ENCODE measurements around the gene RASGRP4.
A peak's percentile ranks its signal among the peaks of the same experiment; 100 is the strongest.

Gene RASGRP4

DNA sequence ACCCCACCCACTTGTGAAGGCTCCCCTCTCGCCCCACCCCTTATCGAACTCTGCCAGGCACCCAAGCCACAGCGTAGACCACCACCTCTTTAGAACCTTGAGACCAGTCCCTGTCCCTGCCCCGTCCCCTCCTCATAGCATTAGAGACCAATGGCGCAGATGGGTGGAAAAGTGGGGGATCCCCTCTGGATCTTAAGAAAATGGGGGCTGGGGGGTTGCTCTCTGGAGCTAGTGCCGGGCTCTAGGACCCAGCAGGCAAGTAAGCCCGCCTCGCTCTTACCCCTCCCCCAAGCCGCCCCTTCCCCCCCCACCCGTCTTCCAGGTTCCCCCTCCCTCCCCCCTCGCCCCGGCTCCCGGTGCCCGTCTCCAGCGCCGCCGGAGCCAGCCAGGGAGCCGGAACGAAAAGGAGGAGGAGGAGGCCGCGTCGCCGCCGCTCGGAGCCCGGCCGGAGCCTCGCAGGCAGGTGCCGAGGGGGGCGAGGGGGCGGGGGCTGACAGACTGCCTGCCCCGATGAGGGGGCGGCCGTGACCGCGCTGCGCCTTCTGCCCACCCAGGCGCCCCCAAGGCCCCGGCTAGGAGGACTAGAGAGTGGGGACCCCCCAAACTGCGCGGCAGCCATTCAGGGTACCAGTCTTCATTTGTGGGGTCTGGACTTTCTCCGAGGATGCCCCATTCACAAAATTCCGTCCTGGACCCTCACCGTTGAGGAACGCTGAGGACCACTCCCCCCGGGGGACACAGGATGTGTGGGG is 37.5 kb downstream of the RASGRP4 start, which contains the start of gene SPRED3:
Gene SPRED3, plus strand, starts transcription at position 349 of the 752 bp plus-strand sequence. CDS start 1,606 bp downstream, outside the sequence.
- DNase-seq: peak; percentile 62

- DNase-seq: peak; percentile 90
Measured at GRCh38 chr19:38387550-38388348, 38.3 kb downstream of the RASGRP4 start, which contains the start of gene GGN. TSS of gene GGN (minus strand) at chr19:38388034. CDS start at chr19:38387261, 773 bp downstream.

- no peak for DNase-seq
Measured at GRCh38 chr19:38386971-38387549, 39.0 kb downstream of the RASGRP4 start.

- DNase-seq: no peak
Measured at GRCh38 chr19:38386300-38386970, 39.6 kb downstream of the RASGRP4 start.

DNA sequence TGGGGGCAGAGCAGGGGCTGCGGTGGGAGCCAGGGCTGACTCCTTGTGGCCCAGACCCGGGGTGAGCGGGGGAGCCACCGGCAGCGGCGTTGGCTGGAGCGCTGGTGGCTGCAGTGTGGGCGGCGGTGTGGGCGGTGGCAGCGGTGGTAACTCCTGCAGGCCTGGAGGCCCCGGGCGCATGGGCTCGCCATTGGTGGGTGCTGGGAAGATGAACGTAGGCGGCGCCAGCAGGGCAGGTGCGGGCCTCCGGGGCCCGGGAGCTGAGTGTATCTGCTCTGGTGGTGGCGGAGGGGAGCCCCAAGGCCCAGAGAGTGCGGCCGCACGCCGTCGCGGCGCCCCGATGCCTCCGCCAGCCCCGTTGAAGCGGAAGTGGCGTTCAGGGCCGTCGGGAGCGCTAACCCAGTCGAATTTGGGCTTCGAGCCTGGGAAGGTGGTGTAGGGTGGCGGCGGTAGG is 40.2 kb downstream of the RASGRP4 start:
- no peak for DNase-seq

DNA sequence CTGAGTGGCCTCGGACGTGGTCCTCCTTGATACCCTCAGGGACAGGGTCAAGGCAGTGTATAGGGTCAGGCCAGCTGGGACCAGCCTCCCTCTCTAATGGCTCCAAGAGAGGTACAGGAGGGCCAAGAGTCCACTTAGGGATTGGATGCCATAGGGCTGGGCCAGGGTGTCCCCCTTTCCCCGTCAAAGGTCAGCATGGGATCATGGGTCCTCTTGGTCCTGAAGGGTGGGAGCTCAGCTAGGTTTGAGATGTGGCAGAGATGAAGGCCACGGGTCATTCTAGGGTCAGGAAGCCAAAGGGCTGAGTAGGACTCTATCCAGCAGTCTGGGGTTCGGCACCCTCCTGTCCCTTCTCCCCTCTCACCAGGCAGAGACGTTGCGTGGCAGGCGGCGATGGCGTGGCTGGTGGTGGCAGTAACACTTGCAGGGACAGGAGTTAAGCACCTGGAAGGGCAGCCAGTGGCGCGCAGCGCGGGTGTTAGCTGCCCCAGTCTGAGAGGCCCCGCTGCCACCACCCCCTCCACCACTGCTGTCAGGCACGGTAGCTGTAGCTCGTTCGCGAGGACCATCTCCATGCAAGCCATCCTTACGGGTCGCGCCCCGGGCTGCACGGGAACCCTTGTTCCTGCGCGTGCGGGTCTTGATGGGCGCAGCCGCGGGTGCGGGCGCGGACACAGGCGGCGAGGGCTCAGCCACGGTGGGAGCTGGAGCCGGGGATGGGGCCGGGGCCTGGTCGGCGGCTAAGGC is 40.8 kb downstream of the RASGRP4 start:
- no peak for DNase-seq

DNA sequence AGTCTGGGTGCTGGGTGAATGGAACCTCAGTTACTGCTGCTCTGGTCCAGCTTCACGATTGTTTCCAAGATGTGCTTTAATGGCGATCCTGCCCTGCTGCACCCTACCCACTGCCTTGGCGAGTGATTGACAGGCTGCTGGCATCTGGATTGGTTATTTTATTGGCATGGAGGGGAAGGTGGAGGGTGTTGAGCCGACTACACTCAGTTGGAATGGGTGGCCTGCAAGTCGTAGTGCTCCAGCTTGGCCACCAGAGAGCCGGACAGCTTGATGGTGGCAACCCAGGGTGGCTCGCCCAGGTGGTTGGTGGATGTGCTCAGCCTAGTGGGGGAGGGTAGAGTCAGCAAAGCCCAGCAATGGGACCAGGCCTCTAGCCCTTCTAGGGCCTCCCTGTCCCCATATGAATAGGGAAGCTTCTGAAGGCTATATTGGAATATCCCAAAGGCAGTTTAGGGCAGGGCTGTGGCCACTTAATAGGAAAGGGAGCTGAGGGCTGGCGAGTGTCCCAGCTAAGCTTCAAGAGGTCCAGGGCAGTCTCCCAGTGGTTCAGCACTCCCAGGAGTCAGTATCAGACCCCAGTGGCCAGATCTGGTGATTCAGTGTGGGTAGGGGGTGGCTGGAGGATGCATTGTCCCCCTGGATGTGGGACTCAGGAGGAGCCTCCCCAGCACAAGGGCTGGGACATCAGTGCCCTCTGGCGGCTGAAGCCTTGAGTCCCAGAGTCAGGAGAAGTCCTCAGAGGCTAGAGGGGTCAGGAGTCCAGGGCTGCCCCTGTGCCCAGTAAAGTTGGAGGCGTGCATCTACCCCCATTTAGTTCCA is 41.6 kb downstream of the RASGRP4 start:
- no peak for DNase-seq

DNA sequence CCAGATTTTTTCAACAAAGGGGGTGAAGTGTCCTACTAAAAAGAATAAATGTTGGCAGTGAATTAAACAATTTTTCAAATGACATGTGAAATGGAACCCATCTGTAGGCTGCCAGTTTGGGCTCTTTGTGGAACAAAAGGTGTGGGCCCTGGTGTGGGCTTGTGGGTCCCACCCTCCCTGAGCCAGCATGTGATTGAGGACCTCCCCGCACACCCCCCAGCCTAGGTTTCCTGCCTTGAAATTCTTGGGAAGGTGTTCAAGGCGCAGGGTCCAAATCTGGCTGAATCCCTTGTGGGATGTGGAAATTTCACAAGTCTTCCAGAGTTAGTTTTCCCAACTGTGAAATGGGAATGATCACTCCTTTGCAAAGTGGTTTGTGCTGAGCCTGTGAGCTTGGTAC is 42.3 kb downstream of the RASGRP4 start:
- DNase-seq: no peak

DNA sequence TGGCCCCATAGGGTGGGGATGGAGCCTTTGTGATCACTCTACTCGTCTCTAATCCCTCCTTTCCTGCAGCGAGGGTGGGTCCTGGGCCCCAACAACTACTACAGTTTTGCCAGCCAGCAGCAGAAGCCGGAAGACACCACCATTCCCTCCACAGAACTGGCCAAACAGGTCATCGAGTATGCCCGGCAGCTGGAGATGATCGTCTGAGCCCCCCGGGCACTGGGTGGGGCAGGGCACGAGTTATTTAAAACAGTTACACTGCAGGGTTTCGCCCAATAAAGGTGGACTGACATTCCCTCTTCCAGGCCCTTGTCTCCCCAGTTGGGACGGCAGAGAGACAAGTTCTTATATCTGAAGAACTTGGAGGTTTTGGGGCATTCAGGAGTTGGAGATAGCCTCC is 42.8 kb downstream of the RASGRP4 start:
- DNase-seq: no peak

- DNase-seq: no peak
Measured at GRCh38 chr19:38381138-38381537, 44.9 kb downstream of the RASGRP4 start.

DNA sequence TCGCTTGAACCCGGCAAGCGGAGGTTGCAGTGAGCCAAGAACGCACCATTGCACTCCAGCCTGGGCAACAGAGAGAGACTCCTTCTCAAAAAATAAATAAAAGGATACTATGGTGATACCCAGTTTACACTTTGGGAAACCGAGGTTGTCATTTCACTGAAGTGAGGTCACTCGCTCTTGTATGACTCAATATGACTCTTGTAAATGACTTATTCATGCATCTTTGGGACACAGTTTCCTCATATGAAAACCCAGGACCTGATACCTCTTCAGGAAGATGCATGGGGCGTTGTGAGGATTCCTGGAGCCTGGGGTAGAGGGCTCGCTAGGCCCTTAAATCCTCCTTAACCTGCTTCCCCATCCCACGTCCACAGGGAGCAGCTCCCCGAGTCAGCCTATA is 47.2 kb downstream of the RASGRP4 start:
- DNase-seq: no peak

DNA sequence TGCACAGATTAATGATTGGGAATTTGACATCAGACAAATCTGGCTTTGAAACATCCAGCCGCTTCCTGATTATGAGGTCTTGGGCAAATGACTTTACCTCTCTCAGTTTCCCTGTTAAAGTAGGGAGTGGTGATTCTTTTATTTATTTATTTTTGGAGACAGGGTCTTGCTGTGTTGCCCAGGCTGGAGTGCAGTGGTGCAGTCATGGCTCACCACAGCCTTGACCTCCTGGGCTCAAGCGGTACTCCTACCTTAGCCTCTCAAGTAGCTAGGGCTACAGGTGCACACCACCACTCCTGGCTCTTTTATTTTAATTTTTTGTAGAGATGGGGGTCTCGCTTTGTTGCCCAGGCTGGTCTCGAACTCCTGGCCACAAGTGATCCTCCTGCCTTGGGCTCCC is 49.0 kb downstream of the RASGRP4 start:
- DNase-seq: no peak

GRCh38 chr19:38376576-38376975 is 49.4 kb downstream of the RASGRP4 start:
- no peak for DNase-seq

- DNase-seq: no peak
Measured at GRCh38 chr19:38375748-38376147, 50.3 kb downstream of the RASGRP4 start.

DNA sequence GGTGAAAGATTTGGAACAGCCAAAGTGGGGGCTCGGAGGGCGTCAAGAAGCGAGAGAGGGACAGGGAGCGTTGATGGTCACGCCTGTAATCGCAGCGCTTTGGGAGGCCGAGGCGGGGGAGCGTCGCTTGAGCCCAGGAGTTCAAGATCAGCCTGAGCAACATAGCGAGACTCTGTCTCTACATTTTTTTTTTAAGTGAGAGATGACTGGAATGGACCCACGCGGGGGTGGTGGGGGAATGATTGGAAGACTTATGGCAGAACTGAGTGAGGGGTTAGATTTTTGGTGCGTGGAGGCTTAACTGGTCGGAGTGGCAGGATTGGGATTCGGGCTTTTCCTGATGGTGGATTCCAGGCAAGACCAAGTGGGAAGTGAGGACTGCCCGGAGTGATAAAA is 50.9 kb downstream of the RASGRP4 start:
- peak; percentile 40 for DNase-seq

DNA sequence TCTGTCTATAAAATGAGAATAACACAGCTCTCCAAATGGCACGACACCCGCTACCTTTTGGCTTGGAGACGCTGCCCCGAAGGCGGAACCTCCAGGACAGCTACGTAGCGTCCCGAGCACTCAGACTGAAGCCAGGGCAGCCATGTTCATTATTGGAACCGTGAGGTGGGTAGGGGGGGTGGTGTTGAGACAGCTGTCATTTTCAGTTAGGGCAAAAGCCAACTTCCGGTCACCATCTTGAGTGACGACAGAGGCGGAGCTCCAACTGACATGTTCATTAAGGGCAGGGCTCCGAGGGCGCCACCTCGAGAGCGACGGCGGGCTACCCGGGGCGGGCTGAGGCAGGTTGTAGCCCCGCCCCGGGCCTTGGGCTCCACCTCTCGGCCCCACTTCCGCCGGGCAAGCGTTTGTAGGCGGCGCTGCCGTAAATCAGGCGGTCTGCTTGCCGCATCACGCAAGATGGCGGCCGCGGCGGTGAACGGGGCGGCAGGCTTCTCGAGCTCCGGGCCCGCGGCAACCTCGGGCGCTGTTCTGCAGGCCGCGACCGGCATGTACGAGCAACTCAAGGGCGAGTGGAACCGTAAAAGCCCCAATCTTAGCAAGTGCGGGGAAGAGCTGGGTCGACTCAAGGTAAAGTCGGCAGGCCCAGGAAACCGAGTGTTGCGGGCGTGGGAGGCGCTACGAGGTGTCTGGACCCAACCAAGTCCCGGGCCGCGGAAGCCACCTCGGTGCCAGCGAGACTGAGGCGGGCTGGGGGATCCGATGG is 51.5 kb downstream of the RASGRP4 start, which contains the start of gene PSMD8:
Gene PSMD8, plus strand, starts transcription at position 240 of the 766 bp plus-strand sequence. Its CDS starts 31 bp downstream, at position 271.
- DNase-seq: peak; percentile 97

DNA sequence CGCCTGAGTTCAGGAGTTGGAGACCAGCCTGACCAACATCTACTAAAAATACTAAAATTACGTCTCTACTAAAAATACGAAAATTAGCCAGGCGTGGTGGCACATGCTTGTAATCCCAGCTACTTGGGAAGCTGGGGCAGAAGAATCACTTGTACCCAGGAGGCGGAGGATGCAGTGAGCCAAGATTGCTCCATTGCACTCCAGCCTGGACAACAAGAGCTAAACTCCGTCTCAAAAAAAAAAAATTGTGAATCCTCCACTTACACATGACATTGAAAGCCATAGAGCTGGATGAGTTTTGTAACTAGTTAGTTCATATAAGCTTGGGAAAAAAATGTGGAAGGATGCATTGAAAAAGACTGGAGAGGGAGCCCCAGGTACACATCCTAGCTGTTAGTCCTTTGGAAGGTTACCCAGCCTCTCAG is 52.1 kb downstream of the RASGRP4 start:
- no peak for DNase-seq

GRCh38 chr19:38371081-38371480 is 54.9 kb downstream of the RASGRP4 start:
- DNase-seq: no peak

DNA sequence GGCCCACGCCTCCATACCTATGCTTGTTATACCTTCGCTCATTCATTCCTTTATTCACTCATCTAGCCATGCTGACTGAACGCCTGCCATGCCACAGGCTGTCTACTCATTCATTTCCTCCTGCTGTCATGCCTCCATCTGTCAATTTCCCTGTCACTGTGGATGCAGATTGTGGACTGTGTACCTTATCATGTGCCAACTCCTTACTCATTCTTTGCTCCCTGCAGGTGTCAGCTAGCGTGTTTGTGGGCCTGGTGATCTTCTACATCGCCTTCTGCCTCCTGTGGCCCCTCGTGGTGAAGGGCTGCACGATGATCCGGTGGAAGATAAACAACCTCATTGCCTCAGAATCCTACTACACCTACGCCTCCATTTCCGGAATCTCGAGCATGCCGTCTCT is 55.7 kb downstream of the RASGRP4 start:
- no peak for DNase-seq

- DNase-seq: no peak
Measured at GRCh38 chr19:38369584-38369983, 56.4 kb downstream of the RASGRP4 start.
